GM12878 (cell line): ENCODE data around the gene PCYOX1L. TPM values are rescaled to one million over a fixed set of nuclear protein-coding genes. Genes with fewer than 3 reads are reported as not detected.

Source experiments
- ATAC-seq: fragments of 200-7000 bp; cut with Tn5 transposase; 3 replicates; pipeline ENCODE4 v1.9.1; 2020; ENCODE audit warnings: mild to moderate bottlenecking, moderate library complexity
- BruUV-seq: library from RNA; stranded (reverse); fragments of 400-500 nt; replicated peaks from 2 replicates; lab custom pipeline; 2021; lab: Mats Ljungman, UMichigan
- CTCF ChIA-PET: fragments of 300-600 bp; sonication (Branson Sonifier 250); formaldehyde crosslinking; extraction: SDS; loops from one replicate; lab custom pipeline; 2021; ENCODE audit warnings: inconsistent platforms; lab: Yijun Ruan, JAX
- POLR2A ChIA-PET: fragments of 350-600 bp; formaldehyde crosslinking; extraction: SDS; loops from one replicate; lab custom pipeline; 2021; ENCODE audit warnings: inconsistent platforms; lab: Charles Lee
- RAD21 ChIA-PET: fragments of 300-600 bp; sonication (Branson Sonifier 250); formaldehyde crosslinking; loops from one replicate; lab custom pipeline; 2023; ENCODE audit warnings: antibody characterized with exemption; ENCODE audit not compliant: unreplicated experiment; lab: Charles Lee
- SMC1A ChIA-PET: fragments of 300-600 bp; sonication (Branson Sonifier 250); formaldehyde crosslinking; loops from one replicate; lab custom pipeline; 2023; ENCODE audit not compliant: unreplicated experiment, uncharacterized antibody; lab: Charles Lee
- DNase-seq: peaks from one replicate; pipeline ENCODE4 v3.0.0-alpha.2; 2011; ENCODE audit warnings: low read depth, low spot score
- FAIRE-seq: peaks from 3 replicates; lab custom pipeline; 2011; peaks lifted over from hg19 to GRCh38; lab: Jason Lieb, UNC
- H2AFZ ChIP-seq: 2 replicates; pipeline ENCODE4 v1.6.0; 2011; ENCODE audit warnings: low read depth, low read length, control low read depth; ENCODE audit not compliant: control insufficient read depth
- H3K27ac ChIP-seq: 2 replicates; pipeline ENCODE4 v1.5.1; 2011; ENCODE audit warnings: control low read depth; ENCODE audit not compliant: control insufficient read depth, insufficient read depth
- H3K27me3 ChIP-seq, 2 experiments: replicated peaks in 1 of 2; 2 replicates each; pipeline versions ENCODE4 v1.6.0 to v1.6.1; 2011; ENCODE audit warnings: low read length in 1 of 2; ENCODE audit not compliant: control insufficient read depth in 2 of 2, insufficient read depth in 2 of 2
- H3K36me3 ChIP-seq, 2 experiments: 2 replicates each; pipeline ENCODE4 v1.5.1; 2011; ENCODE audit warnings: low read length in 1 of 2; ENCODE audit not compliant: control insufficient read depth in 2 of 2, insufficient read depth in 2 of 2
- H3K4me1 ChIP-seq: 2 replicates; pipeline ENCODE4 v1.6.1; 2011; ENCODE audit warnings: mild to moderate bottlenecking, low read length, moderate library complexity, mixed read lengths; ENCODE audit not compliant: control insufficient read depth, insufficient read depth
- H3K4me2 ChIP-seq: 2 replicates; pipeline ENCODE4 v1.6.0; 2011; ENCODE audit warnings: control low read depth; ENCODE audit not compliant: control insufficient read depth, insufficient read depth
- H3K4me3 ChIP-seq: fragments of 200-600 bp; sonication (generic); 2 replicates; pipeline ENCODE4 v1.5.1; 2016
- H3K79me2 ChIP-seq: 2 replicates; pipeline ENCODE4 v1.6.0; 2011; ENCODE audit warnings: low read length; ENCODE audit not compliant: control insufficient read depth, insufficient read depth
- H3K9ac ChIP-seq: 2 replicates; pipeline ENCODE4 v1.8.0; 2011; ENCODE audit warnings: low read length, control low read depth, mixed read lengths; ENCODE audit not compliant: control insufficient read depth, insufficient read depth
- H3K9me3 ChIP-seq: replicated peaks from 3 replicates; pipeline ENCODE4 v1.5.1; 2011; ENCODE audit warnings: mild to moderate bottlenecking, low read length; ENCODE audit not compliant: control insufficient read depth, insufficient read depth
- H4K20me1 ChIP-seq: 2 replicates; pipeline ENCODE4 v1.6.0; 2011; ENCODE audit not compliant: control insufficient read depth, insufficient read depth
- CBX5 ChIP-seq: sonication (generic); IDR thresholded peaks from 2 replicates; pipeline ENCODE4 v1.6.1; 2016; ENCODE audit warnings: low read depth, moderate library complexity, mild to moderate bottlenecking, inconsistent platforms
- EP300 ChIP-seq, 2 experiments: fragments of 150-350 bp in 1 of 2; IDR thresholded peaks; 2 replicates each; pipeline ENCODE4 v1.6.1; 2011 to 2012; ENCODE audit warnings: low read depth in 2 of 2, low read length in 2 of 2, borderline replicate concordance in 1 of 2, improper control_type of control experiment in 1 of 2, inconsistent platforms in 1 of 2; ENCODE audit not compliant: control insufficient read depth in 1 of 2
- EZH2 ChIP-seq: IDR thresholded peaks from 2 replicates; pipeline ENCODE4 v1.6.1; 2012; ENCODE audit warnings: low read depth, mild to moderate bottlenecking, control low read depth, inconsistent platforms, low read length, borderline replicate concordance; ENCODE audit not compliant: control insufficient read depth
- GATAD2B ChIP-seq: fragments of 450-650 bp; conservative IDR thresholded peaks from 2 replicates; pipeline ENCODE4 v1.6.1; 2017; ENCODE audit warnings: low read depth, mild to moderate bottlenecking, moderate library complexity
- KLF5 ChIP-seq: fragments of 450-650 bp; IDR thresholded peaks from 2 replicates; pipeline ENCODE4 v1.6.1; 2014; ENCODE audit warnings: mild to moderate bottlenecking; ENCODE audit not compliant: partially characterized antibody
- LARP7 ChIP-seq: fragments of 450-650 bp; IDR thresholded peaks from 2 replicates; pipeline ENCODE4 v1.6.1; 2017; ENCODE audit warnings: mild to moderate bottlenecking
- MAX ChIP-seq: IDR thresholded peaks from 2 replicates; pipeline ENCODE4 v1.6.1; 2012; ENCODE audit warnings: low read depth, low read length, improper control_type of control experiment
- NFIC ChIP-seq: IDR thresholded peaks from 2 replicates; pipeline ENCODE4 v1.6.1; 2012; ENCODE audit warnings: low read depth, mild to moderate bottlenecking, inconsistent platforms, low read length, moderate library complexity
- NFYA ChIP-seq: IDR thresholded peaks from 2 replicates; pipeline ENCODE4 v1.6.1; 2011; ENCODE audit warnings: low read depth, mild to moderate bottlenecking, low read length, improper control_type of control experiment, borderline replicate concordance
- PAX5 ChIP-seq: IDR thresholded peaks from 2 replicates; pipeline ENCODE4 v1.6.1; 2011; ENCODE audit warnings: low read depth, low read length, borderline replicate concordance
- POU2F2 ChIP-seq: IDR thresholded peaks from 3 replicates; pipeline ENCODE4 v1.6.1; 2011; ENCODE audit warnings: low read depth, mild to moderate bottlenecking, low read length, borderline replicate concordance
- SUZ12 ChIP-seq: fragments of 200-600 bp; sonication (generic); IDR thresholded peaks from one replicate; pipeline ENCODE4 v1.6.1; 2018; ENCODE audit warnings: antibody characterized with exemption, mild to moderate bottlenecking; ENCODE audit not compliant: unreplicated experiment
- YBX1 ChIP-seq: fragments of 450-650 bp; IDR thresholded peaks from 2 replicates; pipeline ENCODE4 v1.6.1; 2016; ENCODE audit warnings: antibody characterized with exemption
- WGBS: methylation state at CpG from one replicate; pipeline ENCODE4 v1.1.6; 2016; ENCODE audit warnings: low lambda C conversion rate; ENCODE audit not compliant: insufficient replicate concordance, insufficient coverage; ENCODE audit errors: missing lambda C conversion rate; 5-methylcytosine and 5-hydroxymethylcytosine counted together
- in situ Hi-C: fragments of 300-500 bp; cut with MboI; formaldehyde crosslinking; loops from 9 replicates; pipeline ENCODE4 v1.14.3; 2018; ENCODE audit warnings: mixed read lengths
- intact Hi-C: fragments of 100-400 bp; cut with micrococcal nuclease; formaldehyde crosslinking; loops from one replicate; pipeline ENCODE4 v1.14.2; 2022; ENCODE audit not compliant: unreplicated experiment
- polyA plus RNA-seq, 11 experiments: library from polyadenylated mRNA; depleted of rRNA in 4 of 11; unstranded in 6 of 11; stranded (reverse) in 5 of 11; fragments of >200 nt; fragmentation: Nextera tagmentation in 4 of 11; fragmentation: Illumina TruSeq in 1 of 11; extraction: Ambion mirVana in 4 of 11; extraction: Trizol in 1 of 11; gene quantifications; 1 replicate in 1 of 11; 2 replicates in 10 of 11; pipeline versions ENCODE4 v1.2.1 to v1.2.3, GENCODE V29; 2011 to 2016; ENCODE audit warnings: inconsistent platforms in 2 of 11, missing spikeins in 2 of 11, low read depth in 1 of 11
- total RNA-seq, 4 experiments: library from RNA; depleted of rRNA in 3 of 4; stranded (reverse); fragments of >200 nt in 3 of 4; fragmentation: Illumina TruSeq in 1 of 4; extraction: Trizol in 1 of 4; gene quantifications; 2 replicates each; pipeline versions ENCODE4 v1.2.1 to v1.2.3, GENCODE V29; 2013 to 2021
- TF ChIP-seq, protein P1 (sequence below): IDR thresholded peaks from 2 replicates; pipeline ENCODE4 v1.6.1; 2012; ENCODE audit warnings: low read depth, low read length, improper control_type of control experiment
- TF ChIP-seq, protein P2 (sequence below): IDR thresholded peaks from 2 replicates; pipeline ENCODE4 v1.6.1; 2011; ENCODE audit warnings: low read depth, mild to moderate bottlenecking, low read length, moderate library complexity, borderline replicate concordance; ENCODE audit errors: extremely low read depth
- TF ChIP-seq, protein P3 (sequence below): fragments of 450-650 bp; formaldehyde crosslinking; IDR thresholded peaks from 2 replicates; pipeline ENCODE4 v1.5.0; 2022; ENCODE audit warnings: mild to moderate bottlenecking, missing genetic modification characterization

Gene PCYOX1L
- total and polyA plus RNA-seq, 10 of the 15 experiments (the other 5 are each of a cell fraction or from before 2014, with no cell fraction given), result 2.9 to 17.0 (median 12.9) TPM

DNA sequence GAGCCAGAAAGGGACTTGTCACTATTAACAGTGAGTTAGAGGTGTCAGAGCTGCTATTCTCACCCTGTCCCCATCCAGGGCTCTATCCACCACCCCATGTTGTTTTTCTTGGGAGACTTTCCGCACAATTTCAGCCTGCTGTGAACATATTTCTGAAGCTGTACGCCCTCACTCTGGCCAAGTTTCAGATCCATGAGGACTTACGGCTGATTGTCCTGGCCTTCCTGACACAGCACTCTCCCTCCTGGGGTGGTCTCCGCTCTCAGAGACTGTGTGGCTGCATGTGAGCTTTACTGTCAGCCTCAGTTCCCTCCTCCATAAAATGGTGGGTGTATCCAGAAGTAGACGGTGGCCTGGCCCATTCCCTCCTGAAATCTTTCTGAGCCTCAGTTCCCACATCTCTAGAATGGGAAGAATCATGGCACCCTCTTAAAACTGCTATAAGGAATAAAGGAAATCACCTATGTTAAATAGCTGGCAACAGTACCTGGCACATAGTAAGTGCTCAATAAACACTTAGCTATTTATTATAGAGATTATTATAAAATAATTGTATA, 22.1 kb downstream of the PCYOX1L start (continued):
- TF ChIP-seq, protein P1, sequence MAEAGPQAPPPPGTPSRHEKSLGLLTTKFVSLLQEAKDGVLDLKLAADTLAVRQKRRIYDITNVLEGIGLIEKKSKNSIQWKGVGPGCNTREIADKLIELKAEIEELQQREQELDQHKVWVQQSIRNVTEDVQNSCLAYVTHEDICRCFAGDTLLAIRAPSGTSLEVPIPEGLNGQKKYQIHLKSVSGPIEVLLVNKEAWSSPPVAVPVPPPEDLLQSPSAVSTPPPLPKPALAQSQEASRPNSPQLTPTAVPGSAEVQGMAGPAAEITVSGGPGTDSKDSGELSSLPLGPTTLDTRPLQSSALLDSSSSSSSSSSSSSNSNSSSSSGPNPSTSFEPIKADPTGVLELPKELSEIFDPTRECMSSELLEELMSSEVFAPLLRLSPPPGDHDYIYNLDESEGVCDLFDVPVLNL, result no peak
- no peak for TF ChIP-seq YBX1
- TF ChIP-seq CBX5, result no peak
- TF ChIP-seq PAX5, result no peak
- TF ChIP-seq NFIC, result no peak
- no peak for TF ChIP-seq EP300 (IDR thresholded peaks at IDR 0.05; ENCODE audit: borderline replicate concordance in 1 of 2, control insufficient read depth in 1 of 2, low read depth in 2 of 2, low read length in 2 of 2)

DNA sequence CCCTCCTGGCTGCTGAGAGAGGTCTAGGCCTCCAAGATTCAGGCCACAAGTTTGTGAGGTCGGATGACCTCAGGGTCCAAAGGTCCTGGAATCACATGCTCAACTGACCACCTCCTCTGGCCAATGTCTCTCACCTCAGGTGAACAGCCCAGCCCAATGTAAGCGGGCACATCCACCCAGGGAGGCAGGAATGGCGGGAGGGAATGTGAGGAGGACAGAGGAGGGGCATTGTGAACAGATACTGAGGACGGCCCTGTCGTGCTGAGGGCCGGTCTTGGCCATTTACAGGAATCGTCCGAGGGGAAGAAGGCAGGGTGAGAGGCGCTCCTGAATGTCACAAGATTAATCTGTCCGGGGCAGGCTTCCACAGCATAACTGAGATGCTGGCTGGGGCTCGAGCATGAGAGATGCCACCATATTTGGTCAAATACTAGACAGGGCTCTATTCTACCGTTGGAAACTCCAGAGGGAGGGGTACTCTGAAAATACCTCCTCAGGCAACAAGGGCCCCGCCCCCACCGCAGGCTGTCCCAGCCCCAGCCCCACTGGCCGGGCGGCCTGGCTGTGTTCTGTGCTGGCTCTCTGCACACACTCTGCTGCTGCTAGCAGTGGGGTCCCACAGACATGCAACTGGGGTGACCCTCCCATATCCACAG, 22.7 kb downstream of the PCYOX1L start:
- CTCF ChIA-PET, result interaction anchor here (0.7 to 12.8 kb wide), 19 partner anchors 9 to 316 kb away, joined by 3 to 137 read pairs (median 8); partner anchors contain the start of gene GRPEL2
- SMC1A ChIA-PET, result interaction anchor here (0.7 to 6.5 kb wide), 7 partner anchors 35 to 238 kb away, joined by 3 to 52 read pairs (median 4); partner anchors contain the start of gene GRPEL2
- H3K4me1 ChIP-seq, result no peaks in the 10 kb centered on the region
- DNase-seq (no peak), ATAC-seq (no peak; the same call in 1 of the 3 replicates), FAIRE-seq (no peak)
- POLR2A ChIA-PET, result no interaction called here
- no peak overlapping the region for H3K4me2 ChIP-seq
- RAD21 ChIA-PET, result interaction anchor here (0.9 to 4.9 kb wide), 6 partner anchors 41 to 238 kb away, joined by 3 to 22 read pairs (median 6); no protein-coding TSS in a partner anchor
- H3K4me3 ChIP-seq, result no peak overlapping the region
- no TSS peak for BruUV-seq
- H3K9ac ChIP-seq, result no peak overlapping the region
- in situ Hi-C loops (no loop called here), intact Hi-C loops (loop anchor here (5.0 kb wide), 1 partner anchor 237 kb away; no protein-coding TSS in a partner anchor)
- H2AFZ ChIP-seq, result no peak overlapping the region
- H3K36me3 ChIP-seq, result no peaks in the 10 kb centered on the region
- H3K27me3 ChIP-seq, result peaks cover 0 to 2% of the 10 kb centered on the region in 2 experiments; a peak in 2 of 4 replicates
- H3K9me3 ChIP-seq, result no peaks in the 10 kb centered on the region
- H3K27ac ChIP-seq, result no peak overlapping the region
- 42% methylated on average over 16 of the region's 16 CpGs for WGBS
- no peaks in the 10 kb centered on the region for H4K20me1 ChIP-seq
- no peaks in the 10 kb centered on the region for H3K79me2 ChIP-seq
- TF ChIP-seq, protein P2, sequence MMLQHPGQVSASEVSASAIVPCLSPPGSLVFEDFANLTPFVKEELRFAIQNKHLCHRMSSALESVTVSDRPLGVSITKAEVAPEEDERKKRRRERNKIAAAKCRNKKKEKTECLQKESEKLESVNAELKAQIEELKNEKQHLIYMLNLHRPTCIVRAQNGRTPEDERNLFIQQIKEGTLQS, result no peak
- TF ChIP-seq POU2F2 (no peak), NFYA (no peak), MAX (no peak), KLF5 (no peak), SUZ12 (no peak), LARP7 (no peak), EZH2 (no peak), GATAD2B (no peak)
- TF ChIP-seq, protein P3, sequence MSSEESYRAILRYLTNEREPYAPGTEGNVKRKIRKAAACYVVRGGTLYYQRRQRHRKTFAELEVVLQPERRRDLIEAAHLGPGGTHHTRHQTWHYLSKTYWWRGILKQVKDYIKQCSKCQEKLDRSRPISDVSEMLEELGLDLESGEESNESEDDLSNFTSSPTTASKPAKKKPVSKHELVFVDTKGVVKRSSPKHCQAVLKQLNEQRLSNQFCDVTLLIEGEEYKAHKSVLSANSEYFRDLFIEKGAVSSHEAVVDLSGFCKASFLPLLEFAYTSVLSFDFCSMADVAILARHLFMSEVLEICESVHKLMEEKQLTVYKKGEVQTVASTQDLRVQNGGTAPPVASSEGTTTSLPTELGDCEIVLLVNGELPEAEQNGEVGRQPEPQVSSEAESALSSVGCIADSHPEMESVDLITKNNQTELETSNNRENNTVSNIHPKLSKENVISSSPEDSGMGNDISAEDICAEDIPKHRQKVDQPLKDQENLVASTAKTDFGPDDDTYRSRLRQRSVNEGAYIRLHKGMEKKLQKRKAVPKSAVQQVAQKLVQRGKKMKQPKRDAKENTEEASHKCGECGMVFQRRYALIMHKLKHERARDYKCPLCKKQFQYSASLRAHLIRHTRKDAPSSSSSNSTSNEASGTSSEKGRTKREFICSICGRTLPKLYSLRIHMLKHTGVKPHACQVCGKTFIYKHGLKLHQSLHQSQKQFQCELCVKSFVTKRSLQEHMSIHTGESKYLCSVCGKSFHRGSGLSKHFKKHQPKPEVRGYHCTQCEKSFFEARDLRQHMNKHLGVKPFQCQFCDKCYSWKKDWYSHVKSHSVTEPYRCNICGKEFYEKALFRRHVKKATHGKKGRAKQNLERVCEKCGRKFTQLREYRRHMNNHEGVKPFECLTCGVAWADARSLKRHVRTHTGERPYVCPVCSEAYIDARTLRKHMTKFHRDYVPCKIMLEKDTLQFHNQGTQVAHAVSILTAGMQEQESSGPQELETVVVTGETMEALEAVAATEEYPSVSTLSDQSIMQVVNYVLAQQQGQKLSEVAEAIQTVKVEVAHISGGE (CRISPR knock-in tag), result no peak
